HG03520 (cell line): ENCODE results near the gene ARPC2.

Experiments
- ATAC-seq: cut with Tn5 transposase; IDR thresholded peaks from one replicate; pipeline ENCODE4 v1.9.1; 2021; ENCODE audit warnings: mild to moderate bottlenecking, moderate library complexity; ENCODE audit not compliant: unreplicated experiment

Gene ARPC2

GRCh38 chr2:218216336-218216673, 684 bp upstream of the ARPC2 start:
- no peak for ATAC-seq

GRCh38 chr2:218217360-218218267, 625 bp downstream of the ARPC2 start:
- ATAC-seq = peak; percentile 39

- ATAC-seq = peak; percentile 34
Observed at GRCh38 chr2:218218268-218219185, 1.5 kb downstream of the ARPC2 start.

- no peak for ATAC-seq
Observed at GRCh38 chr2:218219934-218220333, 2.9 kb downstream of the ARPC2 start.

GRCh38 chr2:218221000-218221399, 4.0 kb downstream of the ARPC2 start:
- ATAC-seq = no peak

GRCh38 chr2:218223046-218223445, 6.1 kb downstream of the ARPC2 start:
- ATAC-seq = no peak

GRCh38 chr2:218224186-218224585, 7.2 kb downstream of the ARPC2 start:
- ATAC-seq = no peak

- ATAC-seq = no peak
Observed at GRCh38 chr2:218226903-218227302, 9.9 kb downstream of the ARPC2 start.

GRCh38 chr2:218228366-218229090, 11.5 kb downstream of the ARPC2 start:
- no peak for ATAC-seq

GRCh38 chr2:218229239-218229638, 12.2 kb downstream of the ARPC2 start:
- peak; percentile 85 for ATAC-seq

GRCh38 chr2:218229851-218230250, 12.9 kb downstream of the ARPC2 start:
- ATAC-seq = no peak

- ATAC-seq = peak; percentile 39
Observed at GRCh38 chr2:218230882-218231281, 13.9 kb downstream of the ARPC2 start.

- ATAC-seq = no peak
Observed at GRCh38 chr2:218233543-218233942, 16.6 kb downstream of the ARPC2 start.

GRCh38 chr2:218234521-218234920, 17.5 kb downstream of the ARPC2 start:
- no peak for ATAC-seq

GRCh38 chr2:218235017-218235416, 18.0 kb downstream of the ARPC2 start:
- ATAC-seq = no peak

GRCh38 chr2:218236829-218237228, 19.8 kb downstream of the ARPC2 start:
- ATAC-seq = no peak

GRCh38 chr2:218238887-218239286, 21.9 kb downstream of the ARPC2 start:
- no peak for ATAC-seq

- no peak for ATAC-seq
Observed at GRCh38 chr2:218244204-218244603, 27.2 kb downstream of the ARPC2 start.

GRCh38 chr2:218244665-218245064, 27.7 kb downstream of the ARPC2 start:
- ATAC-seq = no peak

GRCh38 chr2:218245214-218245613, 28.2 kb downstream of the ARPC2 start:
- ATAC-seq = no peak

- no peak for ATAC-seq
Observed at GRCh38 chr2:218249691-218250090, 32.7 kb downstream of the ARPC2 start.
